PFSK-1 (cell line): ENCODE data around the gene TAS2R41.

Source experiments
- FOXP2 ChIP-seq: optimal IDR thresholded peaks from 2 replicates; pipeline ENCODE3; 2011; ENCODE audit warnings: borderline replicate concordance, control low read depth, inconsistent platforms; ENCODE audit not compliant: insufficient read depth; ENCODE audit errors: extremely low read length, extremely low read depth
- POLR2AphosphoS5 ChIP-seq: IDR thresholded peaks from 2 replicates; pipeline ENCODE4 v1.6.1; 2012; ENCODE audit warnings: low read depth, mild to moderate bottlenecking, control low read depth, low read length, moderate library complexity
- SIN3A ChIP-seq: IDR thresholded peaks from 2 replicates; pipeline ENCODE4 v1.6.1; 2012; ENCODE audit warnings: mild to moderate bottlenecking, low read length, moderate library complexity, borderline replicate concordance; ENCODE audit not compliant: insufficient read depth
- TAF1 ChIP-seq: IDR thresholded peaks from 2 replicates; pipeline ENCODE4 v1.6.1; 2012; ENCODE audit warnings: low read length, control low read depth, borderline replicate concordance; ENCODE audit not compliant: insufficient read depth
- TF ChIP-seq, protein P1 (sequence below), 2 experiments: IDR thresholded peaks; 2 replicates each; pipeline versions ENCODE4 v1.6.1 to v1.8.0; 2011 to 2012; ENCODE audit warnings: low read depth in 2 of 2, low read length in 2 of 2, control low read depth in 1 of 2, inconsistent platforms in 1 of 2, mild to moderate bottlenecking in 1 of 2, moderate library complexity in 1 of 2; ENCODE audit not compliant: insufficient read depth in 1 of 2

TAS2R41 gene

DNA sequence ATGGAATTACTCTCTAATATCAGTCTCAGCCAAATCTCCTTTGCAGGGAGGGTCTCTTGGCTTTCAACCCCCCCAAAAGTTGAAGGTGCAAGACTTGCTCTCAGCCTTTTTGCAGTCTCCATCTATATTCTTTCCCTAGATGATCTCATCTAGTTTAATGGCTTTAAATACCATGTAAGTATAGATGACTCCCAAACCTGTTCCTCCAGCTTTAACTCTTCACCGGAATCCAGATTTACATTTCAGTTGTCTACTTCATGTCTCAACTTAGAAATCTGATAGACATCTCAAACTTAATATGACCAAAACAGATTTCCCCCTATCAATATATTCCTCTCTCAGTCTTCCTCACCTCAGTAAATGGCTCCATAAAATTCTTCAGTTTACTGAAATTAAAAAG is 9.9 kb upstream of the TAS2R41 start:
- no peak for TF ChIP-seq POLR2AphosphoS5

- TF ChIP-seq POLR2AphosphoS5 (no peak), FOXP2 (no peak), SIN3A (no peak), TAF1 (no peak)
- TF ChIP-seq, protein P1, sequence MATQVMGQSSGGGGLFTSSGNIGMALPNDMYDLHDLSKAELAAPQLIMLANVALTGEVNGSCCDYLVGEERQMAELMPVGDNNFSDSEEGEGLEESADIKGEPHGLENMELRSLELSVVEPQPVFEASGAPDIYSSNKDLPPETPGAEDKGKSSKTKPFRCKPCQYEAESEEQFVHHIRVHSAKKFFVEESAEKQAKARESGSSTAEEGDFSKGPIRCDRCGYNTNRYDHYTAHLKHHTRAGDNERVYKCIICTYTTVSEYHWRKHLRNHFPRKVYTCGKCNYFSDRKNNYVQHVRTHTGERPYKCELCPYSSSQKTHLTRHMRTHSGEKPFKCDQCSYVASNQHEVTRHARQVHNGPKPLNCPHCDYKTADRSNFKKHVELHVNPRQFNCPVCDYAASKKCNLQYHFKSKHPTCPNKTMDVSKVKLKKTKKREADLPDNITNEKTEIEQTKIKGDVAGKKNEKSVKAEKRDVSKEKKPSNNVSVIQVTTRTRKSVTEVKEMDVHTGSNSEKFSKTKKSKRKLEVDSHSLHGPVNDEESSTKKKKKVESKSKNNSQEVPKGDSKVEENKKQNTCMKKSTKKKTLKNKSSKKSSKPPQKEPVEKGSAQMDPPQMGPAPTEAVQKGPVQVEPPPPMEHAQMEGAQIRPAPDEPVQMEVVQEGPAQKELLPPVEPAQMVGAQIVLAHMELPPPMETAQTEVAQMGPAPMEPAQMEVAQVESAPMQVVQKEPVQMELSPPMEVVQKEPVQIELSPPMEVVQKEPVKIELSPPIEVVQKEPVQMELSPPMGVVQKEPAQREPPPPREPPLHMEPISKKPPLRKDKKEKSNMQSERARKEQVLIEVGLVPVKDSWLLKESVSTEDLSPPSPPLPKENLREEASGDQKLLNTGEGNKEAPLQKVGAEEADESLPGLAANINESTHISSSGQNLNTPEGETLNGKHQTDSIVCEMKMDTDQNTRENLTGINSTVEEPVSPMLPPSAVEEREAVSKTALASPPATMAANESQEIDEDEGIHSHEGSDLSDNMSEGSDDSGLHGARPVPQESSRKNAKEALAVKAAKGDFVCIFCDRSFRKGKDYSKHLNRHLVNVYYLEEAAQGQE (IDR thresholded peaks at IDR 0.05; ENCODE audit: insufficient read depth in 1 of 2, low read depth in 2 of 2, low read length in 2 of 2): no peak
Measured at GRCh38 chr7:143479055-143479766, 1.5 kb downstream of the TAS2R41 start.

GRCh38 chr7:143480501-143480900 is 2.8 kb downstream of the TAS2R41 start:
- TF ChIP-seq POLR2AphosphoS5 (no peak), FOXP2 (no peak), SIN3A (no peak), TAF1 (no peak)
- TF ChIP-seq, protein P1 (IDR thresholded peaks at IDR 0.05; ENCODE audit: insufficient read depth in 1 of 2, low read depth in 2 of 2, low read length in 2 of 2): no peak

GRCh38 chr7:143484119-143484518 is 6.4 kb downstream of the TAS2R41 start:
- no peak for TF ChIP-seq FOXP2
- TF ChIP-seq POLR2AphosphoS5: no peak
- TF ChIP-seq SIN3A: no peak
- no peak for TF ChIP-seq TAF1
- TF ChIP-seq, protein P1 (IDR thresholded peaks at IDR 0.05; ENCODE audit: insufficient read depth in 1 of 2, low read depth in 2 of 2, low read length in 2 of 2): no peak

- no peak for TF ChIP-seq SIN3A
- TF ChIP-seq POLR2AphosphoS5: no peak
Measured at GRCh38 chr7:143485094-143485493, 7.4 kb downstream of the TAS2R41 start.

DNA sequence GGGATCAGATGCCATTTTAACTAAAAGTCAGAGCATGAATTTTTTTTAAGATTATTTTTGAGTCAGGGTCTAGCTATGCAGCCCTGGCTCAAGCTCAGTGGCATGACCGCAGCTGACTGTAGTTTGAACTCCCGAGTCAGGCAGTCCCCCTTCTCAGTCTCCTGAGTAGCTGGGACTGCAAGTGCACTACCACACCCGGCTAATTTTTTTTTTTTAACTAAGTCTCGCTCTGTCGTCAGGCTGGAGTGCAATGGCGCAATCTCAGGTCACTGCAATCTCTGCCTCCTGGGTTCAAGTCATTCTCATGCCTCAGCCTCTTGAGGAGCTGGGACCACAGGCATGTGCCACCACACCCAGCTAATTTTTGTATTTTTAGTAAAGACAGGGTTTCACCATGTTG is 7.8 kb downstream of the TAS2R41 start:
- no peak for TF ChIP-seq POLR2AphosphoS5
- TF ChIP-seq, protein P1 (IDR thresholded peaks at IDR 0.05; ENCODE audit: insufficient read depth in 1 of 2, low read depth in 2 of 2, low read length in 2 of 2): no peak
- TF ChIP-seq FOXP2: no peak
- TF ChIP-seq SIN3A: no peak
- no peak for TF ChIP-seq TAF1
